Pulmonary artery endothelial cell (primary cell): ENCODE measurements around the gene MYO5A. TPM values are rescaled to one million over a fixed set of nuclear protein-coding genes. Genes with fewer than 3 reads are reported as not detected.
A peak's percentile ranks its signal among the peaks of the same experiment; 100 is the strongest.

Source experiments
- DNase-seq: peaks from one replicate; pipeline ENCODE4 v3.0.0-alpha.2; 2011; ENCODE audit warnings: low read depth, low spot score
- total RNA-seq: library from RNA; depleted of rRNA; stranded (reverse); fragments of >200 nt; gene quantifications from 2 replicates; pipeline ENCODE4 v1.2.3, GENCODE V29; 2014

MYO5A gene
- total RNA-seq, 1 donor from 2014 or later: 183 TPM

DNA sequence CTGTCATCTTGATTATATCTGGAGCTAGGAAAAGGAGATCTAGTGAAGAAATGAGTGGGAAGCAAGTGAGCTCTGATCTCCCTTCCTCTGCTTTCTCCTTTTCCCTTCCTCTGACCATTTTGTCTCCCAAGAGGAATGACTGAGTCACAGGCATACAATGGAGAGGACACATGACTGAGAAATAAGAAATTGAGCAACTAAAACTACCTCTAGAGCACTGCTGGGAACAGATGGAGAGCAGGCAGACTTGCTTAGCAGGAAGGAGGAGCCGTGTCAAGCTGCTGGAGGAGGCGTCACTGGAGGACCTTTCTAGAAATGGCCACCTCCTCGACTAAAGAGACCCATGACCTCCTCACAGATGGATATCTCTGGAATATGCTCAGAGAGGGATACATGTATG lies 166.2 kb downstream of the MYO5A start:
- peak; percentile 35 for DNase-seq

DNA sequence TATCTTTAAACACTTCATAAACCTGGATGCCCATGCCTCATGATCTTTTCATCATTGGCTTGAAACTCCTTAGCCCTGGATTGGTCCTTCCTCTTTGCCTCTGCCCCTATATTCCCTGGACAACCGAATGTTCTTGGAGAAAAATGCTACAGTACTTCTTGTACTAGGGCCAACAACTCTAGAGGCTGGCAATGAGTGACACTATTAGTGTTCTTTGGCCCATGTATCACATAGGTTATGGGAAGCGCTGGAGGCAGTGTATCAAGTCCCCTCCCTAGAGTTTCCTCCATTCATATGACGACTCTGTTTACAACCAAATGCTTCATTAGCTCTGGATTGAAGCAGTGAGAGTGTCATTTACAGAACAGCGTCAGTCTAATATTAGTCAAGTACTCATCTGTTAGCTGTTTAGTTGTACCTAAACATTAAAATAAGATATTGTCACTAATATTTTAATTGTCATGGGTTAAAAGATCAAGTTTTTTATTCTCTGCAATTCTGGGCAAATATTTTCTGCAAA lies 166.6 kb downstream of the MYO5A start:
- DNase-seq: no peak

DNA sequence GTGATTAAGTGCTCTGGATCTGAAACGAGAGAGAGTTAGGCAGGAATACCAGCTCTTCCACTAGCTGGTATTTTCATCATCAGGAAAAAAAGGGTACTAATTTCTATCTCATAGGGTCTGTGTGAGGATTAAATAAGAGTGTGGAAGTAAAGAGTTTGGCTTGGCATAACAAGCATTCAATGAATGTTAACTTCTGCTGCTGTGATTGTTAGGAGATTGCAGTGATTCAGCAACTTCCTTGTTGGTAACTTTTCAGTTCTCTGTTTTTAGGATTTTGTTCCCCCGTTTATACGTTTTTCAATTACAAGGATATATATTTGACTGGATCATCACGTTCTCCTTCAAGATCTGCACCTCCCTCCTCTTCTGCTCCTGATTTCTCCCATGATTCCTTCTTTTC lies 167.2 kb downstream of the MYO5A start:
- no peak for DNase-seq

DNA sequence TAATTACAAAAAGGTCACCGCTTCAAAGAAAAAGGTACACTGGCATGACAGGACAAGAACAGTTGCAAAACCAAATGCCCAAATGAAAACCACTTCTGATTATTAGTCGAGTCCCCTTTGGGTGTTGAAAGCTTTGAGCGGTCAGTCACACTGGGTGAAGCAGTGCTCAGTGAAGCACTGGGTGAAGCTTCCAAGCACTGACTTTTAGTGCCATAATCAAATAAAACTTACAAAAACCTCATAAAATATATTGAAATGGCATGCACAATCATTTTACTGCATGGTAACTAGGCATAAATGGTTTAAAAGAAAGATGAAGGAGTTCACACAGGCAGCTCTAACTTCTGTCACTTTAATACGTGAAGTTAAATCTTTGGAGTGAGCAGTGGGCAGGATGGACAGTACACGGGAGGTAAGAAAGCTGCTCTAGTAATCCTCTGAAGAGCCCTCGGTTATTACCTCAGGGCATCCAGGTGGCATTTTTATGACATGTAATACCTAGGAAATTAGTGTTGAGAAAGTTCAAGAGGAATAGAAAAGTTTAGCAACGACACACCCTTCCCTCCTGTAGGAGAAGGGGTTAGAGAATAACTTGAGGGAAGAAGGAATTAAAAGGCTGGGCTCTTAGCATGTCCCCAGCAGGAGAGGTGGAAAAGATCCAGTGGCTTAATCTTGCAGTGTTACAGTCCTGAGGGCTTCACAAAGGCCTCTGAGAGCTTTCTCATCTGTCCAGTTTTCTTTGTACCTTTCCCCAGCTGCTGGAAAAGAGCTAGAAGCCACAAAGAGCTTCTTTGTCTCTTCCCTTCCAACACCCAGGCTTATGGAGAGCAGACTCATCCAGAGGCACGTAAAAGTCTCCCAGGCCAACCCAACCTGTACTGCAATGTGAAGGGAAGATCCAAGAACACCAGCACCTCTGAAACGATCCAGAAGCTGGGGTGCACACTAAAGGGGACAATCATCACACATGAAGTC lies 168.2 kb downstream of the MYO5A start:
- DNase-seq: no peak

DNA sequence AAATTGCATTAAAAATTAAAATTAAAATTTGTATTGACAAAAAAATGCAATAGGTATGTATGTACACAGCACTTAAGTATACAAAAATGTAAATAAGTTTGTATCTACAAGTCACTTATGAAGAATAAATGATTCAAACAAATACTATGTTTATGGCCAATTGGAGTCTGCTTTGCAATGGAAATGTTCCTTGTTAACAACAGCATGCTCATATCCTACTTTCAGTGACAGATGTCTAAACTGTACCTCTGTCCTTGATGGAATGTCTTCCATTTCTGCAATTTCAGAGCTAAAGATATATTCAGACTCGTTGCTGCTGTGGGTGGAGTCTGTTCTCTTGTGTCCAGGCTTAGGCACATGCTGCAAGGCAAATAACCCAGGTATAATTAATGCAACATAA lies 169.0 kb downstream of the MYO5A start:
- DNase-seq: no peak

DNA sequence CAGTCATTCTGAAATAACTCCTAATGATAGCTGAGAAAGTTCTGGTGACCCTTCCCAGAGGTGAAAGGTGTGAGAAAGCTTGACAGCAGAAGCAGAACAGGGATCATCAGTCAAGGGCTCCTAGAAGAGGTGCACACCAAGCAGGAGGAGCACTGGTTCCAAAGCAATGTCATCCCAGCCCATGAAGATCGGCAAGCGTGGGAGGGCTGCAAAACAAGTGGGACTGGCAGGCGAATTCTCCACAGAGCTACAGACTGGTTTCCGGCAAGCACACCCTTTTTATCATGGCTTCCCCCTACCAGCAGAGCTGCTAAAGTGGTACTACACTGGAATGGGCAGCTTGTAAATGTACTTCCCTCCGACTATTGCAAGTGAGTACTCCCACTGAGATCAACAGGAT lies 170.7 kb downstream of the MYO5A start:
- no peak for DNase-seq

DNA sequence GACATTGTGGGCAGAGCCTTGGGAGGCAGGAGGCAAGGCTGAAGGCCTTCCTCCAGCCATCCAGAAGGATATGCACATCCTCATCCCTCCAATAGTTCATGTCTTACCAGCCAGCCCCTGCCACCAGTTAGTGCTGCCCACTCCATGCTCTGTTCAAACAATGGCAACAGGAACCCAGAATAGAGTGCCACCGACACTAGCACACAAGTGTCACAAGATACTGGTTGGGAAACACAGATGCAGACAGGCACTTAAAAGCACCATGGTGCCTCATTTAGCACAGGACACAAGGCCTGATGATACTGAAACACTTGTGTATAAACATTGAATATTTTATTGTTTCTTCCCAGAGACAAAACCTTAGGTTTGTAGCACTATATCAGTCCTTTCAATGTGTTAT lies 176.6 kb downstream of the MYO5A start:
- DNase-seq: no peak

DNA sequence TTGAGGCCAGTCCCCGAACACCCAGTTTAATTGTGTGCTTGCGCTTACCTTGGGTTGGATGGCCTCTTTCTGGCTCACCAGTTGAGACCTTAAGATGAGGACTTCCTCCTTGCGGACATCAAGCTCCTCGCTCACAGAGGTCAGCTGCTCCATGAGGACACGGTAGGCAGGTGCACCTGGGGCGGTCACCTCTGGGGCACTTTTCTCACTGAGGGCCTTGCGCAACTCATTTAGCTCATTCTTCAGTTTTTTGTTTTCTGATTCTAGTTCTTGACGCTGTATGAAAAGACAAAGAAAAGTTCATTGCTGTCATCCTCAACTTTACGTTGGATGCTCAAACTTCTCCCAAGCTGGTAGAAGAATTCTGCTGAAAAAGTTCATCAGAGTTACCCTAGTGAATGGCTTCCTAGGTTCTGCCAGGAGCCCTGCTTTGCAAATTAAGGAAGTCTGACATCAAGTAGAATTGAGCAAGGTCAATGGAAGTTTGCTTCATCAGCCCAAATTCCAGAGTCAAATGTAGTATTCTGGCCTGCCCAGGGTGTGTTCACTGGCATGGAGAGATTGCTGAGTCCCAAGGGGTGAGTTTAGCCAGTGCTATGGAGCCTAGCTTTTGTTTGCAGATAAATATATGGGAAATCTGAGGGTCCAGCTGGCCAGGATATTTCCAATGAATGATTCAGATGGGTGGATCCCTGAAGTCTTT lies 177.3 kb downstream of the MYO5A start:
- DNase-seq: no peak

DNA sequence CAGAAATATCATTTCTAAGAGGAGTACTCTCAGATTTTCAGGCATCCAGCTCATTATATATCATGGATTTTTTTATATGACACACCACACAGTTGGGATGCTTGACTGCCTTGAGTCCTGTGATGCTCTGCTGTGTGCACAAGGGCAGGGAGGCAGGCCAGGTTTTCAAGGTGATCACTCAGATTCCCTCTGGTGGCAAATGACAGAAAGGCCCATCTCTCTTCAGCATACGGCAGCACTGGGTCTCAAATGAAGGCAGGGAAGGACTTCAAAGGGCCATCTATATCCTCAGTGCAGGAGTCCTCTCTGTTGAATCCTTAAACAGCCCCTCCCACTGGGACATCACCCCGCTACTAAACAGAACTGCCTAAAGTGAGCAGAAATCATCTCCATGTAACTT lies 178.3 kb downstream of the MYO5A start:
- DNase-seq: no peak

DNA sequence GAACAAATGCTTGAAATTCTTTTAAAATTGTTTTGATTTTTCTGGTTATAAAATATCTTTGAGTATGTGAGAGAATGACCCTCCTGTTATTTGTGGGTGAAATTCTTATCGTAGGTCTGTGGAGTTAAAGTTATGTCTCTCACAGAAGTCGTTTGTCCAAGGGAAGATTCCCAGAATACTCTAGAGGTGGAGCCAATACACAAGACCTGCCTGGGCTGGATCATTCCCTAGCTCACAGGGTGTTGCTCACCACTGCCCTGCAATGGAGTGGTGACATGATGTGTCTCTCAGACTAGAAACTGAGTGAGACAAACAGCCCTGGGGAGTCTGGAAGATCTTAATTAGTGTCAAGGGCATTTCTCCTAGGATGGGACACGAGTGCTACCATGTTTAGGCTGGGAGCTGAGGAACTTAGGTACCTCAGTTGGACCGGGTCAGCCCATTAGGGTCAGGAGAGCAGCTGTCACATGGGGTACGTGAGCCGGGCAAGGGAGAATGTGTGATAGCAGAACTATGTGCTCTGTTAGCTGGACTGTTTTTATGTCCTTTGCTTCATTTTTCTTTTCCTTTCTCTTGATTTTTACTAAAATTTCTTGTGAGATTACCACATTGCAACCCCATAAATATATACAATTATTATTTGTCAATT lies 179.5 kb downstream of the MYO5A start:
- DNase-seq: no peak

DNA sequence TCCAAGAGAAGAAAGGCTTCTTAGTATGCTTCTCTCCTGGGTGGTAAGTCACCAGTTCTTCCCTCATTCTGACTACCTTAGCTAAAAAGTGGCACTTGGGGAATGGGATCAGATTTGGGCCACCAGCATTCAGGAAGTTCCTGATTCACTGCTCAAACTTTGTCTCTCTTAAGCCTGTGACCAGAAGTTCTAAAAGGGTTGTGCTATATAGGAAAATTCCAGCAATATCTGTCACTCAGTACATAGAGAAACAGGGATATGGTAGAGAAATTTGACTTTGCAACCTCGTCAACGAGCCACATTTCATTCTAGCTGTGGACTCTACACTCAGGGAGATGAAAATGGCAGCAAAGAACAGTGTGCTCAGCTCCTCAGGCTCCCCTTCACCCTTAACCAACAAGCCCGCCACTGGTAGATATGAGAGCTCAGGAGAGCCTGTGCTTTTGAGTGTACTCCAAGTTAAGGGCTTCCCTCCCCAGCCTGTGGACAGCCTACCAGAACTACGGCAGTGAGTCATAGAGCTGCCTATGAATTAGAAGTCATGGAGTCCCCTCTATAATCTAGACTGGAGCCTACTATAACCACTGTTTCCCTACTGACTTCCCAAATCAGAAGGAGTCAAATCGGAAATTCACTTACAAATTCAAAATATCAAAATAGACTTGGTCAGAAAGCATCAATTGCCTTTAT lies 180.5 kb downstream of the MYO5A start:
- no peak for DNase-seq

DNA sequence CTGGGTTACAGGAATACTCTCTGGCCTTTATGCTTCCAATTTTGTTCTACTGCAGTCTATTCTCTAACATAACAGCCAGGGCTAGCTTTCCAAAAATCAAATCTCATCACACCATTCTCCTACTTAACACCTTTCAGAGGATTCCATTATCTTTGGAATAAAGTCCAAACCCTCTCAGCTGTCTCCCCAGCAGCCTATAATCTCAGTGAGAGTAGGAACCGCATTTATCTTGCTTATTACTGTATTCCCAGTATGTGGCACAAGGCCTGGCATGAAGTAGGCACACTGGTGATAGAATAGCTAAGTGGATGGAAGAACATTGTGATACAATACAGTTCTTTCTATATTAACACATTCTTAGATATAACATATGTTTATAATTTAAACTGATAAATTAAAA lies 184.1 kb downstream of the MYO5A start:
- DNase-seq: no peak

DNA sequence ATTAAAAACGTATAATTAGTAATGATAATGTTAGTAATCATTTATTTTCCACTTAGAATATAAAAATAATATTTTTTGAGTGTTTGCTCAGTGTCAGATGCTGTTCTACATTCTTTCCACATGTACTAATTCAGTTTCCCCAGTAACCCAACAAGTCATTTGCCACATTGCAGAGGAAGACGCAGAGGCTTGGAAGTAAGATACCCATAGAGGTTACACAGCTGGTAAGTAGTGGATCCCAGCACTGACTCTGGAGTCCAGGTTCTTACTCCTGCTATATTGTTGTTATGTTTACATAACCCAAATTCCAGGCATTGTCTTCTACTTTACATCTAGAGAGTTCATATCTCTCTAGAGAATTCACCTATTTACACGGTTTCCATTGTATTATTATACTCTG lies 184.8 kb downstream of the MYO5A start:
- DNase-seq: no peak

DNA sequence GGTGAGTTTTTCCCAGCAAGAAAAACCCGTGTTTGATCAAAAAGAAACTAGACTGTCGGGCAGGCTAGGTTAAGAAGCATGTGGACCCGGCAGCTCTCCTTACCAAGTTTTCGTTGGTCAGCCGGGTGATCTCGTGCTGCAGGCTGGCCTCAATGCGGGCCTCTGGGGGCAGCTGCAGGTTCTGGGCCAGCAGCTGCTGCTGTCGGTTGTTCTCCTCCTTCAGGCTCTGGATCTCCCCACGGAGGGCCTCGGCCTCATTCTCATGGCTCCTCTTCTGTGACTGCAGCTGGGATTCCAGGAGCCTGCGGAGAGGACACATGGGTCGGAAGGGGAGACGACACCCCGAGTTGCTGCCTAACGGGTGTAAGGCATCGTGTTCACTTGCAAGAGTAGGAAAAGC lies 188.6 kb downstream of the MYO5A start:
- no peak for DNase-seq

DNA sequence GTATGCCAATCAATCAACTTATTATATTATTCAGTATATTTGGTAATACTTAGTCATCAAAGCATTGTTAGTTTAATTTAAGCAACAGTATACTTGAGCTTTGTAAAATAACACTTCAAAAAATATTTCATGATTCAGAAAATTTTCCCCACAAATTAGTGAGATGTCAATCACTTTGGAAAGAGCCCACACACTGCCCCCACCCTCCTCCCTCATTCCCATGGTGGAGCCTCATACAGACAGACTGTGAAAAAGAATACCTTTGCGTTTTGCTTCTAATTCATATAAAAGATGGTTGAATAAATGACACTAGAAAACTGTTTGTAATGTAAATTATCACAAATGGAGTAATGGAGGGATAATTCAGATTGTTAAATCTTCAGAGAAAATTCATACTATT lies 189.8 kb downstream of the MYO5A start:
- DNase-seq: no peak

DNA sequence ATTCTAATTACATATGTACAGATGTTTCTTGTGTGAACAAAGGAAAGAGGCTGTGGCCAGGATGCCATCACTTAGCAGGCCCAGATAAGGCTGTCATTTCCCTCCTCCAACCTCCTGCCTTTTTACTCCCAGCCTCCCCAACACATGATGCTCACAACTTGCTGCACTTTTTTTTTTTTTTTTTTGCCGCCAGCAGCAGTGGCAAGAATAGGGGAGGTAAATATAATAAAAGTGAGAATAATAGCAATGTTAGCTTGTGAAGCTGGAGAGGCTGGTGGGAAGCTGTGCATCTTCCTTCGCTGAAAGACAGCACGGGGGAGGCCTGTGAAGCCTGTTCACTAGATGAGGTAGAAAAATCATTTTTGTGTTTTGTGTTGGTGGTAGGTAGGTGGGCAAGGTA lies 190.6 kb downstream of the MYO5A start:
- no peak for DNase-seq

DNA sequence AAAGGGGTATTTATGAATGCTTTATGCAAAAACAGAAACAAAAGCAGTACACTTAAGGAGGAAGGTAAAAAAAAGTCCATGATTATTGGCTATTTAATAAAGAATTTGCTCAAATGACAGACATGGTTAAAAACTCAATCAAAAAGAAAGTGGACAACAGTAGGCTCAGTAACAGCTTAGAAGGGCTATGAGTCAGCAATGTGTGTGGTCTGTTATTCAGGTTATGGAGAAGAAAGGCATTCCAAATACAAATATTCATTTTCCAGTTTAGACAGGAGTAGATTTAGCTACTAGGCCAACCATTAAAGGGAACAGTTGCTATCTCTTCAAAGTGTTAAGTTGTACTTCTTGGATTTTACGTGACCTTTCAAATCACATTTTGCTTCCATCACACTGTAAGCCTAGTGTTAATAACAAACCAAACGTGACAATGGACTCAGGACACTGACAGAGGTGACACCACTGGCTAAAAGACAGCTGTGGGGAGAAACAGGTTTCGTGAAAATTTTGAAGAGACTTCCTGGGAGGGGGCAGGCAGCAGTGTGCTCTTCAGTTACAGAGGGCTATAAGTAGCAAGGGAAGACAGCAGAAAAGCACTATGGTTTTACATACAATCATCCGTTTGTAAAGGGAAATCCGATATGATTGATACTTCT lies 191.4 kb downstream of the MYO5A start:
- no peak for DNase-seq

DNA sequence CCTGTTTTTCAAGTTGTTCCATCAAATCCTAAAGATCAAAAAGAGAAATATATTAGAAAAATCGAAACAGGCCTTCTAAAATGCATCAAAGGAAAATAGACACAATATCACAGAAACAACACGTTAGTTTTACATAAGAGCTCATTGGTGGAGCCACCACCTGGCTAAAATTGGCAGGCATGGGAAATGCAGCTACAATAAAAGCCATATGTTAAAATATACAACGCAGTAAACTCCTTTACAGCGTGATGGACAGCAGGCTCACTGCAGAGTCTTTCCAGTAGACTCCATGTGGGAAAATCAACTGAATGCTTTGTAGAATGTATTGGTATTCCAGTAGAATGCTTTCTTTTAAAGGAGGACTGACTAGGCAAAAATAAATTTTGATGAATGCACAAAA lies 192.2 kb downstream of the MYO5A start:
- no peak for DNase-seq

DNA sequence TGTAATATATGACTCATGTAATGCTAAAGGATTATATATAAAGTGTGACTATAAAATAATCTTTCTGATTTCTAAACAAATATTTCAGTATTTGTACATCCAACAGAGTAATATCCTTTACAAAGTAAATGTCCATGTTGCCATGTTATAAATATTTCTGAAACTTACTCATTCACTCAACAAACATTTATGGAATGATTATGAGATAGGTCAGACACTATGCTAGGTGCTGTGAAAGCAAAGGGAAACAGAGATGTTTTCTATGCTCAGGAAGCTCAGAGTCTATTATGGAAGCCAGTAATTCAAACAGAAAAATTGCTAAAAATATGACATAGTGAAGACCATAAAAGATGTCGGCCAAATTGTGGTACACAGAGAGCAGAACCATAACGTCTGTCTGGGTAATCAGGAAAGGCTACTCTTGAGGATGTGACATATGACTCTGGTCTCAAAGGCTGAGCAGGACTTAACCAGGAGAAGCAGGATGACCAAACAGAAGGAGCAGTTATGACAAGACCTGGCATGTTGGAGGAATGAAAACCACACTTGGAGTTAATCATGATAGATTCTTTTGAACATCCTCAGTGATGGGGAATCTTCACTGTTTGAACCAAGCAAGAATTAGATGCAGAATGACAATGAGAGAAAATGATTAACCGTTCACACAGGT lies 194.1 kb downstream of the MYO5A start:
- DNase-seq: no peak

DNA sequence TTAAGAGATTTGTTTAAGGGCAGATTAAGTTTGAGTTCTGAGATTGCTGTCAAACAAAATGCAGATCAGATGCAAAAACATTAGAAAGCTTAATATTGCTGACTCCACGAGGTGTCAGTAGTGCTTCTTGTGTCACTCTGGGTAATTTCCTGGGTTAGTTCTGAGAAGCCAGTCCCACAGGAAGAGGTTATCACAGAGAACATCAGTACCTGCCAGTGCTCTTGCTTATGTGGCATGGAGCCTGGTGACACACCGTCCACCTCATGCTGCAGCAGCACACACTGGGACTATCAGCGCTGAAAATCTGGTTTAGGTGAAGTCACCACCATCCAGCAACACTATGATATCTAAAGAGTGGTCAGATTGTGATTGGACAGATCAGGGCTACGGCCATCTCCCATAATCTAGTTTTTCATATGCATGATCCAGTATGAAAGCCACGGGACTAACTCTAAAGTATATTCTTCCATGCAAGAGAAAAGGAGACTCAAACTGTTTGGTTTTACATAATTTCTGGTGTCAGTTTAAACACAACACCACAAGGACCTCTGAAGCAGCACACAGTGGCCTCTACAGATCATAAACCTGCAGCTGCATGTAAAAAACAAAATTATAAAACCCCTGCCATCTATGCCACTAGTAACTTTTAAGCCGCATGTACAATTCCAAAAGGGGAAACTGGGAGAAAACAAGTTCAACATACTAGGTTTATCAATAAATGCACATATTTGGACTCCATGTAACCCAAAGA lies 197.0 kb downstream of the MYO5A start:
- peak; percentile 19 for DNase-seq
